Stimulated activated CD8-positive, alpha-beta memory T cell treated with anti-CD3 and anti-CD28 coated beads, Interleukin-15, amount 100 ng/mL, for 24 hours (primary cell): Measurements from ENCODE around the gene NOL4L.

Source experiments
- DNase-seq: peaks from one replicate; pipeline ENCODE4 v3.0.0-alpha.2; 2020; ENCODE audit warnings: low read depth

The NOL4L gene

DNA sequence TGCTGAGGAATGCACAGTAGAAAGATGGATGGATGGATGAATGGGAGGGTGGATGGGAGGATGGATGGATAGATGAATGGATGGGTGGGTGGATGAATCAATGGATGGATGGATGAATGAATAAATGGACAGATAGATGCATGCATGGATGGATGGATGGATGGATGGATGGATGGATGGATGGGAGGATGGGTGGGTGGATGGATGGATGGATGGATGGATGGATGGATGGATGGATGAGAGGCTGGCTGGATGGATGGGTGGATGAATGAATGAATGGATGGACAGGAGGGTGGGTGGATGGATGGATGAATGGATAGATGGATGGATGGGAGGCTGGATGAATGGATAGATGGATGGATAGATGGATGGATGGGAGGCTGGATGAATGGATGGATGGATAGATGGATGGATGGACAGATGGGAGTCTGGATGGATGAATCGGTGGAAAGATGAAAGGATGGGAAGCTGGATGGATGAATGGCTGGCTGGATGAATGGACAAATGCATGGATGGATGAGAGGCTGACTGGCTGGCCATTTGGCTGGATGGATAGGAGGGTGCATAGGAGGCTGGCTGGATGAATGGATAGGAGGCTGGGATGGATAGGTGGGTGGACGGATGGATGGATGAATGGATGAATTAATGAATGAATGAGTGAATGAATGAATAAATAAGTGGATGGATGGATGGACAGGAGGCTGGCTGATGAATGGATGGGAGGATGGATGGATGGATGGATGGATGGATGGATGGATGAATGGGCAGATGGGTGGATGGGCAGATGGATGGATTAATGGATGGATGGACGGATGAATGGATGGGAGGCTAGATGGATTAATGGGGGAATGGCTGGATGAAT, 28.3 kb upstream of the NOL4L start:
- DNase-seq, result no peak

DNA sequence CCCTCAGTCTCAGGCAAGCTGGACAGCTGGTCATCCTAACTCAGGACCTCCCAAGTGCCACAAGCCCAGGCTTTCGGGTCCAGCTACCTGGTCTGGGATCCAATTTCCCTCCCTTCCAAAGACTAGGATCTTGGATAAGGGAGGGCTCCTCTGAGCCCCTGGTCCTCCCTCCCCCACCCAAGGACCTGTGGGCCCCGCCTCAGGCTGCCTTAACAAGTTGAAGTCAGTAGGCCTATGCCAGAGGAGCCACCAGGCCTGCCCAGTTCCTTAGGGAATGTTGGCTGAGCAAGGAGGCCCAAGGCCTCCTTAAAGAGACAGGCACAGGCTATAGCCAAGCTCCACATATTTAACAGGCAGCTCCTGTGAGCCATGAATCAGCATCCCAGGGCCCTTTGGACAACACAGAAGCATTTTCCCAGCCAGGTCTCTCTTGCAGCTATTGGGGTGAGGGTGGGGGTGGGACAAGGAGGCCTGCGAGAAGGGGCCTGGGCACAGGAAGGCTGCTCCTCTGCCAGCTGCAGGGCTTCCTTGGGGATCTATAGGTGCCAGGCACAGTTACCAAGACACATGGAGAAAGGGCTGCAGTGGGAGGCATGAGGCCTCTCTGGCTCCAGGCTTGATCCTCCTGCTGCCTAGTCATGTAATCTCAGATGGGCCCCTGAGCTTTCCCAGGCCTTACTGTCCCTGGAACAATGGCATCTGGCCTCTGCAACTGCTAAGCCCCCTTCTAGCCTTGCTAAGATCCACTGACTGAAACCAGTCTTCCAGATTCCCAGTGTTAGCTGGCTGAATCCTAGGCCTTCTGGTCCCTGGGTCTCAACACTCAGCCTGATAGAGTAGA, 27.4 kb upstream of the NOL4L start:
- DNase-seq, result no peak

DNA sequence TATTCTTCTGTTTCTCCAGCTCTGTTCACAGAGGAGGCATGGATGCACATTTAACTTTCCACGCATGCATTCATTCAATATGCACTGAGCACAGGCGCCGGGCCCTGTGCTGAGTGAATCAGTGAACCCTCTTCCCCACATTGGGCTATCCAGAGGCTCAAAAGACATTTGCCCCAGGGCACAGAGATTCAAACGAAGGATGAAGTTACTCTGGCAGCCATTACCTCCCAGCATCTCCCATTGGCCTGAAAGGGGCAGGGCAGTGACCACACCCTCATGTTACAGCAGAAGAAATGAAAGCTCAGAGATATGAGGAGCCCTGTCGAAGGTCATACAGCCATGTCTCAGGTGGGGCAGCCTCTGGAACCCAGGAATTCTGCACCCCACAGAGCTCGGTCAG, 26.7 kb upstream of the NOL4L start:
- no peak for DNase-seq

DNA sequence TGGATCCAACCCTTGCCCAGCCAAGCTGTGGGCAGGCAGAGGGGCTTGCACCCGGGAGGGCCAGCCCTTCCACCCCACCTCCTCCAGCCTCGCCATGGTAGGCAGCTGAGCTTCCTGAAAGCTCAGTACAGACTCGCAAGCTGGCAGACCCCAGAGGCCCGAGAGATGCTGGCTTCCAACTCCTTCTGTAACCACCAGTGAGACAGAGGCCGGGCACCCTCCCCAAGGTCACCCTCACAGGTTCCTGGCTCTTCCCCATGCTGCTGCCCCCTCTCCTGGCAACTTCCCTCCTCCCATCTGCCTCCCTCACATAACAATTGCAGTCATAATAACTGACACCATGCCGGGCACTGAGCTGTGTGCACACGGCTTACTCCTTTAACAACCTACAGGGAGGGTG, 26.2 kb upstream of the NOL4L start:
- DNase-seq, result no peak

GRCh38 chr20:32610472-32611218, 25.5 kb upstream of the NOL4L start:
- no peak for DNase-seq

- DNase-seq, result no peak
Measured at GRCh38 chr20:32609993-32610392, 24.9 kb upstream of the NOL4L start.

DNA sequence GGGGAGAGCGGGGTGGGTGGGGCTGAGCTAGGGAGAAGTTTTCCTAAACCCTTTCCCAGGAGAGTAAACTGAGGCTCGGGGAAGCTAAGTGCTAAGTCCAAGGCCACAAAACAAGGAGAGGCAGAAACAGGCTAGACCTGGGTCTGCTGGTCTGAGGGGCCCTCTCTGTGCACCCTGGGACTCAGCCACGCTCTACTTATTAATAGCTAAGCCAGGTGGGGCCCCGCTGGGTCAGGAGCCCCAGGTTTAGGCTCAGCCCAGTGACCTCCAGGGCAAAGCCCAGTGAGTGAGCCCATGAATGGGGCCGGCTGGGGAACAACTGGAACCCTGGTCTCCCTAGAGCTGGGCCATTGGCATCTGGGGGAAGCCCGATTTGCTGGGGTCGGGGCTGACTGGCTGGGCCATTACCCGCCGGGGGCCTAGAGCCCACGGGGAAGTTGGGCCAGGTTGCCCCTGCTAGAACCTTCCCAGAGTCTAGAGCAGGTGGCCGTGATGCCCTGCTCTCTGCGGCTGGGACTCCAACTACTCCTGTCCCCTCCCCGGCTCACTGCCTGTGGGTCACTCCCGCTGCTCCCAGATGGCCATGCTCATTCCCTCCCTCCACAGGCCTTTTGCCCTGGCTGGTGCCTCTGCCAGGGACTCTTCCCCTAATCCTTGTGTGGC, 24.1 kb upstream of the NOL4L start:
- no peak for DNase-seq

GRCh38 chr20:32608664-32609015, 23.5 kb upstream of the NOL4L start:
- DNase-seq, result no peak

DNA sequence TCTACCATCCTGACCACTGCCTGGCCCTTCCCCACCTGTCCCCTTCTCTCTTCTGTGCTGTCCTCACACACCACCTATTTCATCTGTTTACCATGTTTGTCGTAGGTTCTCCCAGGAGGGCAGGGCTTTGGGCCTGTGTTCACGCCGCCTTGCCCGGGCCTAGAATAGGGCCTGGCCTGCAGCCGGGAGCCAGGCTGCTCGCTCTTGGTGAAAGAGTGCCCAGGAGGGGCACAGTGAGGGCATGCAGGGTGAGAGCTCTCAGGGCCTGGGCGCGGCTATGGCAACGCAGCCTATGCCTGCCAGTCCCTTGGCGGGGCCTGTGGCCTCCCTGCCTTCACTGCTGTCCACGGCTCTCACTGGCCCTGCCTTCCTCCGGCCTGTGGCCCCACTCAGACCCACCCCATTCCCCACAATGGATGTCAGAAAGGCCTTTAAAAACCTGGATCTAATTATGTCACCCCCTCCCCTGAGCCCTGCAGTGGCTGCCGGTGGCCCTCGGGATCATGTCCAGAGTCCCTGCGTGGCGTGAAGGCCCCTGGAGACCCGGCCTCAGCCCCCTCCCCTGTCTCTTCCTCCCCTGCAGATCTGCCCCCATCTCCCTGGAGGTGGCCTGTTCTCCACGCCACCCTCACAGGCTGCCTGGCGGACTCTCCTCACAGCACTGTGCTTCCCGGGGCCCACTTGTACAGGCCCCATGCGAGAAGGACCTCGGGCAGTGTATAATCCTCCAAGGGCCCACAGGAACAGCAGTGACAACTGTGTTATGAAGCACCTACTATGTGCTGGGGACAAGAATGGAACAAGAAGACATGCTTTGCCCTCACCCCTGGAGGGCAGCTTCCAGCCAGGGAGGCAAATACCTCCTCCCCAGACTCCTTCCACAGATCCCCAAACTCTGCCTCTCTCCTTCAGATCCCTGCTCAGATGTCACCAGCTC, 22.9 kb upstream of the NOL4L start:
- no peak for DNase-seq

GRCh38 chr20:32607324-32607723, 22.2 kb upstream of the NOL4L start:
- no peak for DNase-seq

- DNase-seq, result no peak
Measured at GRCh38 chr20:32606790-32607189, 21.7 kb upstream of the NOL4L start.

DNA sequence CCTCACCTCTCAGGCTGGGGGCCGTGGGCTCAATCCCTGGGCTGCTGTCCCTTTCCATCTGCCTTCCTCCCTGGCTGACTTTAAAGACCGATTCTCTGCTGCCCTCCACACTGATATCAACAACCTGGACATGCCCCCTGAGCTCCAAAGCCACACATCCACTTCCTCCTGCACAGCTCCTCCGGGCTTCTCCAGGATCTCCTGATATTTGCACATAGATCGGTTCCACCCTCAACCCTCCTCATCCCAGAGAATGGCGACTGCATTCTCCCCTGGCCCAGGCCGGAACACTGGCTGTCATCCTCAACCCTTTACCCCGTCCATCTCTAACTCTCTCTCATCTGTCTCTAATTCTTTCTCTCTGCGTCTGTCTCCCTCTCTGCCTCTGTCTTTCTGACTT, 21.0 kb upstream of the NOL4L start:
- DNase-seq, result no peak

- DNase-seq, result no peak
Measured at GRCh38 chr20:32605167-32605656, 20.1 kb upstream of the NOL4L start.

- DNase-seq, result no peak
Measured at GRCh38 chr20:32603046-32603726, 18.1 kb upstream of the NOL4L start.

DNA sequence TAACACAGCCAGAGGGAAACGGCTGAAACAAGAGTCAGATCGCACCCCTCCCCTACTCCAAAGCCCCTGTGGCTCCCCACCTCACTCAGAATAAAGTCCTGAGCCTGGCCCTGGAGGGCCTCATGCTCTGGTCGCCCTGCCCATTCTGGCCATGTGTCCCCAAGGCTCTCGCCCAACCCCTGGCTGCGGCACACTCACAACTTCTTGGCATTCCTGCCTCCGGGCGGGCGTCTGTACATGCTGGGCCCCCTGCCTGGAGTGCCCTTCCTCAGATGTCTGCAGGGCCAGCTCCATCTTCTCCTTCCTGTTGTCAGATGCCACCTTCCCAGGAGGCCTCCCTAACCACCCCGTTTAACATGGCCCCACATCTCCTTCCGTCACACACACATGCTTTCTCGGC, 17.1 kb upstream of the NOL4L start:
- DNase-seq, result no peak

DNA sequence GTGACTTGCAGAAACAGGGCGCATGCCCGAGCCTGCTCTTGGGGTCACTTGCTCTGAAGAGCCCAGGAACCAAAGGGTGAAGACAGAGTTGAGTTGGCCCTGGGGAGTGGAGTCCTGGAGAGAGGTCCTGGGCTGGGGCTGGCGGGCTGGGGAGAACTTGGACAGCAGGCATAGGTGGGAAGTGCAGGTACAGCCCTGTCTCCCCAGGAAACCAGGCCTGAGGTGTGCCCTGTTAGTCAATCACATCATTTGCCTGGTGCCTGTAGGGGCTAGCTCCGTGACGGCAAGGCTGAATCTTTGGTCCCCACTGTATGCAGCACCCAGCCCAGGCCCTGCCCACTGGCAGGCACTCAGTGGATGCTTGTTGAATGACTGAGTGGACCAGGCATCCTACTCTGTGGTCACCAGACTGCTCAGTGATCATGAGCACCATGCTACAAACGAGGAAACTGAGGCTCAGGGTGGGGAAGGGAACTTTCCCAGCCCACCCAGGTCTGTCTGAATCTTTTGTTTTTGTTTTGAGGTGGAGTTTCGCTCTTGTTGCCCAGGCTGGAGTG, 15.6 kb upstream of the NOL4L start:
- DNase-seq, result no peak

DNA sequence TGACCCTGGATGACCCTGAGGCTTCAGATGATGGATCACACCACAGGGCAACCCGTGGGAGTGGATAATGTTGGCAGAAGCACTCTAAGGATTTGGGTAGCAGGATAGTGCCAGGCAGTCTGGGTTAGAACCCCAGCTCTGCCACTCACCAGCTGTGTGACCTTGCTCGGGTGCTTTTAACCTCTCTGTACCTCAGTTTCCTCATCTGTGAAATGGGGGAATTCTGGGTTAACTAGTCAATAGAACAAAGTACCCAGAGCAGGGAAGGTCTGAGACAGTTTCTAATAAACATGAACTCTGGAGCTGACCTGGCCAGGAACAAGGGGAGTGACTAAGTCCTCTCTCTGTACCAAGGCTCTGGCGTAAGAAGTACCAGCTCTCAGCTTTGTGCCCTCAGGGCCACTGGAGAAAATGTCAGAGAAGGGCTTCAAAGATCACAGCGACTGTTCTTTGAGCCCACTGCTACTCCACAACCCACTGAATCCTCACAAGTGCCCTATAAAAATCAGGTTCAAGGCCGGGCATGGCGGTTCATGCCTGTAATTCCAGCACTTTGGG, 14.7 kb upstream of the NOL4L start:
- no peak for DNase-seq

DNA sequence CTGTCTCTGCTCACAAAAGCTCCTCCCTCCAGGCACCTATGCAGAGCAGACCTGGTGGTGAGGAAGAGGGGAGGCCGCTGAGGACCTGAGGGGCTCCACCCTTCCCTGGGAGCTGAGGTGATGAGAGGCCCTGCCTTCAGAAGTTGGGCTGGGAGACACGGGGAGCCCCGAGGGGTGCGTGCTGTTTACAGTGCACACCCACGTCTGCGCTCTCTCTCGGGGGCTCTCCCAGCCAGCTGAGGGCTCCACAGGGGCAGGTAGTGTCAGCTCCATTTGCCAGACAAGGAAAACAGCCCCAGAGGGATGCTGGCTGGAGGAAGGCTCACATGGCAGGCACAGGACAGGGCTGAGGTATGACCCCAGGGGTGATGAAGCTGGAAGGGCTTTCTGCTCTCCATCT, 13.5 kb upstream of the NOL4L start:
- DNase-seq, result no peak

DNA sequence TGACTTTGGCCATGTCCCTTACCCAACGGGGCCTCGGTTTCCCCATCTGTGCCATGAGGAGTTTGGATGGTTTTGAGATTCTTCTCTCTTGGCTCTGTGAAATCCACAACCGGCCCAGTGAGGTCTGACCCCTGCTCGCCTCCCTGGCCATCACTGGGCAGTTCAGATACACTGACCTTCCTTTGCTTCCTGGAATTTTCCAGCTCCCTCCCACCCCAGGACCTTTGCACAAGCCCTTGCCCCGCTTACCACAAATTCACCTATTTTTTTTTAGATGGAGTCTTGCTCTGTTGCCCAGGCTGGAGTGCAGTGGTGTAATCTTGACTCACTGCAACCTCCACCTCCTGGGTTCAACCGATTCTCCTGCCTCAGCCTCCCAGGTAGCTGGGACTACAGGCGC, 12.6 kb upstream of the NOL4L start:
- no peak for DNase-seq
